AG08396 (cell line): ENCODE results near the gene TAF5L.
"Not testable (repeated sequence)": the region's sequence is repeated elsewhere in the genome, so short reads cannot be mapped to it uniquely, and the experiment has no call there.

ENCODE experiments used
- DNase-seq: peaks from one replicate; pipeline ENCODE4 v3.0.0; 2012; ENCODE audit warnings: low spot score, mixed read lengths

Gene TAF5L

GRCh38 chr1:229567109-229567868 lies 58.6 kb downstream of the TAF5L start:
- no peak for DNase-seq

- DNase-seq: no peak
Measured at GRCh38 chr1:229563701-229564100, 62.2 kb downstream of the TAF5L start.

GRCh38 chr1:229563241-229563640 lies 62.7 kb downstream of the TAF5L start:
- DNase-seq: no peak

GRCh38 chr1:229562686-229563085 lies 63.2 kb downstream of the TAF5L start:
- DNase-seq: no peak

- DNase-seq: no peak
Measured at GRCh38 chr1:229561141-229561540, 64.8 kb downstream of the TAF5L start.

GRCh38 chr1:229560124-229560523 lies 65.8 kb downstream of the TAF5L start:
- not testable (repeated sequence) for DNase-seq

- DNase-seq: not testable (repeated sequence)
Measured at GRCh38 chr1:229559336-229559801, 66.6 kb downstream of the TAF5L start.

- peak; percentile 99 for DNase-seq
Measured at GRCh38 chr1:229558460-229559335, 67.2 kb downstream of the TAF5L start, which contains the start of gene ABCB10. ABCB10 (minus strand) TSS chr1:229558707; CDS start chr1:229558652, 55 bp downstream.

- peak; percentile 64 for DNase-seq
Measured at GRCh38 chr1:229557913-229558414, 68.0 kb downstream of the TAF5L start.

GRCh38 chr1:229557200-229557850 lies 68.6 kb downstream of the TAF5L start:
- DNase-seq: no peak

- no peak for DNase-seq
Measured at GRCh38 chr1:229554886-229555621, 70.9 kb downstream of the TAF5L start.

- DNase-seq: no peak
Measured at GRCh38 chr1:229553621-229554130, 72.2 kb downstream of the TAF5L start.

GRCh38 chr1:229552732-229553131 lies 73.2 kb downstream of the TAF5L start:
- no peak for DNase-seq

GRCh38 chr1:229550812-229551567 lies 74.9 kb downstream of the TAF5L start:
- no peak for DNase-seq

GRCh38 chr1:229547542-229547941 lies 78.4 kb downstream of the TAF5L start:
- DNase-seq: no peak

GRCh38 chr1:229544587-229544986 lies 81.3 kb downstream of the TAF5L start:
- DNase-seq: no peak
